Chondrocyte (in vitro differentiated cells): ENCODE measurements around the gene FRMPD1. TPM values are rescaled to one million over a fixed set of nuclear protein-coding genes. Genes with fewer than 3 reads are reported as not detected.
"Not testable (repeated sequence)": the region's sequence is repeated elsewhere in the genome, so short reads cannot be mapped to it uniquely, and the experiment has no call there.

Experiments
- DNase-seq: peaks from one replicate; pipeline ENCODE4 v3.0.0; 2021; ENCODE audit warnings: mixed read lengths, low spot score
- H3K27ac Mint-ChIP-seq: one replicate; pipeline ENCODE4 v1.8.0; 2021; ENCODE audit warnings: mild to moderate bottlenecking, moderate library complexity, mixed read lengths; ENCODE audit not compliant: unreplicated experiment
- H3K27me3 Mint-ChIP-seq: 2 replicates; pipeline ENCODE4 v1.8.0; 2021; ENCODE audit warnings: low read depth, mixed read lengths
- H3K36me3 Mint-ChIP-seq: 2 replicates; pipeline ENCODE4 v1.8.0; 2021; ENCODE audit warnings: low read depth, mixed read lengths
- H3K4me1 Mint-ChIP-seq: 2 replicates; pipeline ENCODE4 v1.8.0; 2021; ENCODE audit warnings: low read depth, mild to moderate bottlenecking, mixed read lengths
- H3K4me3 Mint-ChIP-seq: one replicate; pipeline ENCODE4 v1.8.0; 2021; ENCODE audit warnings: mild to moderate bottlenecking, moderate library complexity, mixed read lengths; ENCODE audit not compliant: unreplicated experiment
- H3K9me3 Mint-ChIP-seq: 2 replicates; pipeline ENCODE4 v1.8.0; 2021; ENCODE audit warnings: low read depth, mixed read lengths
- total RNA-seq: library from RNA; stranded (reverse); gene quantifications from 3 replicates; pipeline ENCODE4 v1.2.1, GENCODE V29; 2021
- TF ChIP-seq, protein P1 (sequence below): fragments of 200-600 bp; sonication (generic); IDR thresholded peaks from 2 replicates; pipeline ENCODE4 v1.5.0; 2021; ENCODE audit warnings: antibody characterized with exemption, mild to moderate bottlenecking, moderate library complexity

The FRMPD1 gene
- total RNA-seq, 1 donor from 2014 or later, result not detected

DNA sequence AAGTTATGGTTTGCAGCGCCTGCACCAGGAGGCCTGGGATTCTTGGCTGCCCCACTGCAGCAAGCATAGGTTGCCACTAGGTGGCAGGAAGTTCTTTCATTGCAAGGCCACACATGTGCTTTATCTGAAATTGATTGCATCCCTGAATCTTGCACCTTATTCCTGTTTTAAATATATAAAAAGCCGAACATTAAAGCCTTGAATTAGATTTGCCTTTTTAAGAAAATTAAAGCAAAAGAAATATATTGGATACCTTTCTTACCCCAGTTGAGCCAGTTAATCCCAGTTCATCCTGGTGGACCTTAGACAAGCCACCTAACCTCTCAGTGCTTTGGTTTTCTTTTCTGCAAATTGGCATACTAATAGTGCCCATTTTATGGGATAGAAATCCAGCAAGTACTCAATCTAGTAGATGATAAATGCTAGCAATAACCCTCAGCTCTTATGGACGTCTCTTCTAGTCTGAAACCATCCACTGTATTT lies 96.6 kb downstream of the FRMPD1 start:
- H3K4me3 Mint-ChIP-seq, result no peak overlapping the region
- peaks cover 6% of the 10 kb centered on the region for H3K27me3 Mint-ChIP-seq
- DNase-seq, result no peak
- H3K9me3 Mint-ChIP-seq, result no peaks in the 10 kb centered on the region
- no peaks in the 10 kb centered on the region for H3K36me3 Mint-ChIP-seq
- TF ChIP-seq, protein P1, sequence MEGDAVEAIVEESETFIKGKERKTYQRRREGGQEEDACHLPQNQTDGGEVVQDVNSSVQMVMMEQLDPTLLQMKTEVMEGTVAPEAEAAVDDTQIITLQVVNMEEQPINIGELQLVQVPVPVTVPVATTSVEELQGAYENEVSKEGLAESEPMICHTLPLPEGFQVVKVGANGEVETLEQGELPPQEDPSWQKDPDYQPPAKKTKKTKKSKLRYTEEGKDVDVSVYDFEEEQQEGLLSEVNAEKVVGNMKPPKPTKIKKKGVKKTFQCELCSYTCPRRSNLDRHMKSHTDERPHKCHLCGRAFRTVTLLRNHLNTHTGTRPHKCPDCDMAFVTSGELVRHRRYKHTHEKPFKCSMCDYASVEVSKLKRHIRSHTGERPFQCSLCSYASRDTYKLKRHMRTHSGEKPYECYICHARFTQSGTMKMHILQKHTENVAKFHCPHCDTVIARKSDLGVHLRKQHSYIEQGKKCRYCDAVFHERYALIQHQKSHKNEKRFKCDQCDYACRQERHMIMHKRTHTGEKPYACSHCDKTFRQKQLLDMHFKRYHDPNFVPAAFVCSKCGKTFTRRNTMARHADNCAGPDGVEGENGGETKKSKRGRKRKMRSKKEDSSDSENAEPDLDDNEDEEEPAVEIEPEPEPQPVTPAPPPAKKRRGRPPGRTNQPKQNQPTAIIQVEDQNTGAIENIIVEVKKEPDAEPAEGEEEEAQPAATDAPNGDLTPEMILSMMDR, result peak; percentile 94
- H3K4me1 Mint-ChIP-seq, result no peaks in the 10 kb centered on the region
- no peak overlapping the region for H3K27ac Mint-ChIP-seq

DNA sequence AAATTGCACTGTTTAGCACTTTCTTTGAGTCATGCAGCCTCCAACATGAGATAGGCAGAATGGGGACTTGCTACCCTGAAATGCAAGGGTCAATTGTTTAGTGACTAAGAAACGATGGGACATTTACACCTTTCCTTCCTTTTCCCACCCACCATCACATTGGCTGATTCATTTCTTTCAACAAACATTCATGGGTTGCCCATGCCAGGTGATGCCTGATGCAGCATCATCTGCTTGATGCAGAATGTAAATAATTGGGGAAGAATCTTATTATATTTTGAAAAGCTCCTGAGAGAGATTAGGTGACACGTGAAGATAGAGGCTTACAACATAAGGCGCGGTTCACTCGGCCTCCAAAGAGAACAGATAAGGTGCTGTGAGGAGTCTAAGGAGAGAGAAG lies 98.4 kb downstream of the FRMPD1 start:
- Mint-ChIP-seq H3K4me1 (peaks cover 8% of the 10 kb centered on the region), H3K9me3 (no peaks in the 10 kb centered on the region), H3K27ac (no peak overlapping the region), H3K36me3 (no peaks in the 10 kb centered on the region), H3K4me3 (no peak overlapping the region), H3K27me3 (peaks cover 6% of the 10 kb centered on the region)
- DNase-seq, result no peak
- TF ChIP-seq, protein P1, result no peak

DNA sequence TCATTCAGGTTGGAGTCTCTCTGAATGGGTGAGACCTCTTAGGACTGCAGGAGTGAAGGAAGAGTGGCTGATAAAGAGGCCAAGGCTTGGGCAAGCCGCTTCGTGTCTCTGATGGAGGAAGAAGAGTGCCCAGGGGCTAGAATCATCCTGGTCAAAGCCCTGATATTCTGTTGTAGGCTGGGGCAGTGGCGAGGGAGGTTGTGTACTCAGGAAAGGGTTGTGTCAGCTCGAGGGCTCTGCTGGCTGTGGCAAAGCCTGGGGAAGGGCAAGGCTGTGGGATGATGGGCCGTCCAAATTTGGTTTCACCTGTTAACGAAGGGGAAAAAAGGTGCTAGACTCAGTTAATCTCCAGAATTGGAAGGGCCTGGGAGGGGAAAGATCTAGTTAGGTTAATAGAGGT lies 100.4 kb downstream of the FRMPD1 start:
- H3K27me3 Mint-ChIP-seq, result no peaks in the 10 kb centered on the region

DNA sequence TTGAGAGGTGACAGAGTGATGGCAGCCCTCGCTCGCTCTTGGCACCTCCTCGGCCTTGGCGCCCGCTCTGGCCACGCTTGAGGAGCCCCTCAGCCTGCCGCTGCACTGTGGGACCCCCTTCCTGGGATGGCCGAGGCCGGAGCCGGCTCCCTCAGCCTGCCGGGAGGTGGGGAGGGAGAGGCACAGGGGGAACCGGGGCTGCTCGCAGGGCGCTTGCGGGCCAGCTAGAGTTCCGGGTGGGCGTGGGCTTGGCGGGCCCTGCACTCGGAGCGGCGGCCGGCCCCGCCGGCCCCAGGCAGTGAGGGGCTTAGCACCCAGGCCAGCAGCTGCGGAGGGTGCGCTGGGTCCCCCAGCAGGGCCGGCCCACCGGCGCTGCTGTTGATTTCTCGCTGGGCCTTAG lies 101.0 kb downstream of the FRMPD1 start:
- H3K36me3 Mint-ChIP-seq, H3K4me3 Mint-ChIP-seq, H3K9me3 Mint-ChIP-seq, DNase-seq, H3K27me3 Mint-ChIP-seq, H3K27ac Mint-ChIP-seq: not testable (repeated sequence)
- peaks cover 14% of the 10 kb centered on the region for H3K4me1 Mint-ChIP-seq

More for the DNA sequence above, 100.4 kb downstream of the FRMPD1 start:
- peaks cover 14% of the 10 kb centered on the region for H3K4me1 Mint-ChIP-seq
- no peaks in the 10 kb centered on the region for H3K9me3 Mint-ChIP-seq
- H3K36me3 Mint-ChIP-seq, result no peaks in the 10 kb centered on the region
- H3K4me3 Mint-ChIP-seq, result no peak overlapping the region
- no peak for DNase-seq
- TF ChIP-seq, protein P1, result no peak
- no peak overlapping the region for H3K27ac Mint-ChIP-seq

DNA sequence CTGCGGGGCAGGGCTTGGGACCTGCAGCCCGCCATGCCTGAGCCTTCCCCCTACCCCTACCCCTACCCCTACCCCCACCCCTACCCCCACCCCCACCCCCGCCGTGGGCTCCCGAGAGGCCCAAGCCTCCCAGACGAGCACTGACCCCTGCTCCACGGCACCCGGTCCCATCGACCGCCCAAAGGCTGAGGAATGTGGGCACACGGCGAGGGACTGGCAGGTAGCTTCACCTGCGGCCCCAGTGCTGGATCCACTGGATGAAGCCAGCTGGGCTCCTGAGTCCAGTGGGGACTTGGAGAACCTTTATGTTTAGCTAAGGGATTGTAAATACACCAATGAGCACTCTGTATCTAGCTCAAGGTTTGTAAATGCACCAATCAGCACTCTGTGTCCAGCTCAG lies 101.4 kb downstream of the FRMPD1 start:
- H3K9me3 Mint-ChIP-seq, H3K27me3 Mint-ChIP-seq, H3K36me3 Mint-ChIP-seq, H3K4me3 Mint-ChIP-seq, DNase-seq, H3K27ac Mint-ChIP-seq: not testable (repeated sequence)
- H3K4me1 Mint-ChIP-seq, result peaks cover 14% of the 10 kb centered on the region

DNA sequence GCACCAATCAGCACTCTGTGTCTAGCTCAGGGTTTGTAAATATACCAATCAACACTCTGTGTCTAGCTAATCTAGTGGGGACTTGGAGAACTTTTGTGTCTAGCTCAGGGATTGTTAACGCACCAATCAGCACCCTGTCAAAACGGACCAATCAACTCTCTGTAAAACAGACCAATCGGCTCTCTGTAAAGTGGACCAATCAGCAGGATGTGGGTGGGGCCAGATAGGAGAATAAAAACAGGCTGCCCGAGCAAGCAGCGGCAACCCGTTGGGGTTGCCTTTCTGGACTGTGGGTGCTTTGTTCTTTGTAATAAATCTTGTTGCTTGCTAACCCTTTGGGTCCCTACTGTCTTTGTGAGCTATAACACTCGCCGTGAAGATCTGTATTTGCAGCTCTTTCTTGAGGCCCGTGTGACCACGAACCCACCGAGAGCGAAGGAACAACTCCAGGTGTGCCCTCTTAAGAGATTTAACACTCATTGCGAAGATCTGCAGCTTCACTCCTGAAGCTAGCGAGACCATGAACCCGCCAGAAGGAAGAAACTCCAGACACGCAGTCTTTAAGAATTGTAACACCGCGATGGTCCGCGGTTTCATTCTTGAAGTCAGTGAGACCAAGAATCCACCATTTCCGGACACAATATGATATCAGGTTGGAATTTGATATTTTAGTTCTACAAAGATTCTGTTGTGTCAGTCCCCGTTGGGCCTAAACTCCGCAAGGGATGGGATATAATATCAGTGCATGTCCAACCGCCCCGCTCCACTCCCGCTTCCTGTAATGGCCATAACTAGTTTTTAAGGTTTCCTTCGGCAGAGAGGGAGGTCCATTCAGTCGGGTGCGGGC lies 102.1 kb downstream of the FRMPD1 start:
- TF ChIP-seq, protein P1, result no peak
- Mint-ChIP-seq H3K4me3 (peak overlapping the region; percentile 98), H3K27ac (peak overlapping the region; percentile 93), H3K36me3 (no peaks in the 10 kb centered on the region), H3K9me3 (no peaks in the 10 kb centered on the region), H3K4me1 (peaks cover 14% of the 10 kb centered on the region), H3K27me3 (no peaks in the 10 kb centered on the region)
- no peak for DNase-seq
